C1 segment of cervical spinal cord (tissue), 14 donors: ENCODE results near the gene ZFYVE19.

ENCODE experiments used
- DNase-seq, 14 donors: peaks; one replicate each; lab custom pipeline; 2025; lab: John Stamatoyannopoulos, UW

The ZFYVE19 gene

GRCh38 chr15:40812721-40813425 lies 6.0 kb downstream of the ZFYVE19 start:
- no peak for DNase-seq

- peak in 4 of 14 donors; percentile 4 to 20 (median 6) for DNase-seq
Observed at GRCh38 chr15:40815042-40815698, 8.3 kb downstream of the ZFYVE19 start.

DNA sequence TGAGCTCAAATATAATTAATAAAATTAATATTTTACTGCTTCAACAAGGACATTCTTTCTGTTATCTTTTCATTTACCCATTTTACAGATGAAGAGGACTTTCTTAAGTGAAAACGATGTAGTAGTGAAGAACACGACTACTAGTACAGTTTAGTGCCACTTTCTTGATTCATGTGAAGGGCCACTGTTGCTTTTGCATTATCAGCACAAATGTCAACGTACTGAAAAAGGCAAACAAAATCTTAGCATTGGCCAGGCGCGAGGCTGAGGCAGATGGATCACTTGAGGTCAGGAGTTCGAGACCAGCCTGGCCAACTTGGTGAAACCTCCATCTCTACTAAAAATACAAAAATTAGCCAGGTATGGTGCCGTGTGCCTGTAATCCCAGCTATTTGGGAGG lies 12.2 kb downstream of the ZFYVE19 start:
- DNase-seq, result no peak

- DNase-seq, result no peak
Observed at GRCh38 chr15:40821195-40821594, 14.3 kb downstream of the ZFYVE19 start.

- no peak for DNase-seq
Observed at GRCh38 chr15:40823572-40824343, 16.9 kb downstream of the ZFYVE19 start.

- no peak for DNase-seq
Observed at GRCh38 chr15:40825661-40826422, 19.0 kb downstream of the ZFYVE19 start.

GRCh38 chr15:40826423-40827075 lies 19.7 kb downstream of the ZFYVE19 start:
- no peak for DNase-seq

DNA sequence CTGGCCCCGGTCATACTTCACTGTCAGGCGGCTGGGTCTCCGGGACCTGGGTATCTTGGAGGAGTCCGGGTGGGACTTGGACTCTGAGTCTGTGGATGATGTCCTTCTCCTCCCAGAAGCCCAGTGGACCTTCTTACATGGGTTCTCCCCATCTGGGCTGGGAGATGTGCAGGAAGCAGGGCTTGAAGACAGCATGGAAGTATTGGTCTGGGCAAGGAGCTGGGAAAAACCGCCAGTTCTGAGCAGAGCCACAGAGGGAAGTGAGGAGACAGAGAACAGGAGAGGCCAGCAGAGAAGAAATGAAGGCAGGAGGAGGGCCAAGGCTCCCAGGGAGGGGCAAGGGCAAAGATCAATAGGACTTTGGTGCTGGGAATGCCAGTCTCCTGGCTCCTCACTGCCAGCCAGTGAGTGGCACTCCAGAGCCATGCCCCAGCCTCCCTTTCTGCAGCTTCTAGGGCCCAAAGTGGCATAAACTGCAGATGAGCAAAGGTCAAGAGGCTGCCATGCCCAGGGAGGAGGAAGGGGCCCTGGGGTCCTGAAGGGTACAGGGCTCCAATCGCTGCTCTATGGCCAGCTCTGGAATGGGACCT lies 21.7 kb downstream of the ZFYVE19 start, which contains the start of gene PPP1R14D:
Gene PPP1R14D (minus strand): TSS at position 262 of the 590 bp plus-strand sequence. CDS start 67 bp downstream, at position 195.
- no peak for DNase-seq

- no peak for DNase-seq
Observed at GRCh38 chr15:40829115-40829514, 22.2 kb downstream of the ZFYVE19 start.

GRCh38 chr15:40830884-40831283 lies 24.0 kb downstream of the ZFYVE19 start:
- no peak for DNase-seq

DNA sequence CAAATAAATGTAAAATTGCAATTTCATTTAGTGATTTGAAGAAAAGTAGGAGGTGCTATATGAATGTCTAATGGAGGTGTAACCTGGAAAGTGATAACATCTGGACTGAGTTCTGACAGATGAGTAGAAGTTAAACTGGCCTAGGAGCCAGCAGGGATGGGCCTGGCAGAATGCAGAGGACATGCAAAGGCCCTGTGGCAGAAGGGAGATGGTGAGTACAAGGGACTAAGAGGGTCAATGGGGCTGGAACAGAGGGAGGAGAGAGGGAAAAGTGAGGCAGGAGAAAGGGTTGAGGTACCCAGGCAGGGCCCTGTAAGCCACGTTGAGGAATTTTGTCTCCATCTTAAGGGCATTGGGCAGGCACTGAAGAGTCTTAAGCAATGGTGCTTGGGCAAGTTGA lies 25.0 kb downstream of the ZFYVE19 start:
- DNase-seq, result no peak

GRCh38 chr15:40832903-40833302 lies 26.0 kb downstream of the ZFYVE19 start:
- DNase-seq, result no peak

DNA sequence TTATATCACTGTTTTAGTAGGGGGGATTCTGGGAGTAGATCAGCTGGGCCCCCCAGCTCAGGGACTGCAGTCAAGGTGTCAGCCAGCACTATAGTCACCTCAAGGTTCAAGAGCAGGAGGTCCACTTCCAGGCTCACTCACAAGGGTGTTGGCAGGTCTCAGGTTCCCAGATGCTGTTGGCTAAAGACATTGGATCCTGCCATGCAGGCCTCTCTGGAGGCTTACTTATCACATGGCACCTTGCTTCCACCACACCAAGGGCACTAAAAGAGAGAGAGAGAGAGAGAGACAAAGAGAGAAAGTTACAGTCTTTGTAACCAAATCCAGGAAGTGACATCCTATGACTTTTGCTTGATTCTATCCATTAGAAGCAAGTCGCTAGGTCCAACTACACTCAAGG lies 29.1 kb downstream of the ZFYVE19 start:
- DNase-seq, result no peak

DNA sequence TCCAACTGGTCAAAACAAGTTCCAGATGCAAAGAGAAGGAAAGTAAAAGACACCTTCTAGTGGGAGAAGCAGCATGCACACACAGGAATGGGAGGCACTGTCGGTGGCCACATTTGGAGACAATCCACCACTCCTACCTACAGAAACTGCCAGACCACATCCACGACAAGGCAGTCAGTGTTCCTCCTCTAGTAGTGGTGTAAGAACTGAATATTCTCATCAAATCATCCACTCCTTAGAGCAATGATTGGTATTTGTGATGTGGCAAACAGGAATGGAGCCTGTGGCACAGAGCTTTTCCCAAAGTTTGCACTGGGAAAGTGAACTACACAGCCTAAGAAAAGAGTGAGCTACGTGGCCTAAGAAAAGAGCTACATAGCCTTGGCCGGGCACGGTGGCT lies 31.9 kb downstream of the ZFYVE19 start:
- DNase-seq, result no peak

DNA sequence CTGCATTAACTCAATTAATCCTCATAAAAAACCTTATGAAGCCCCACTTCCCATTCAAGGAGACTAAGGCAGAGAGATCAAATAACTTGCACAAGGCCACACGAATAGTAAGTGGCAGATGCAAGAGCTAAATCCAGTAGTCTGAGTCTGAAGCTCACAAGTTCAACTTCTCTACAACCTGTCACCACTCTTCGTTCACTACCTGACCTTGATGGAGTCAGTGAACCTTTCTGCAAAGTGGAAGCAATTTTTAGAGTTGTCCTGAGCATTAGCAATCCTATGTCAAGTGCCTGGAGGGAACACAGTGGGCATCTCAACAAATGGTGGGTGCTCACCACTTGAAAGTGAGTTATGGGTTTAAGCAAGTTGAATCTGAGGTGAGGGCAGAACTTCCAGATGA lies 34.9 kb downstream of the ZFYVE19 start:
- DNase-seq, result no peak

DNA sequence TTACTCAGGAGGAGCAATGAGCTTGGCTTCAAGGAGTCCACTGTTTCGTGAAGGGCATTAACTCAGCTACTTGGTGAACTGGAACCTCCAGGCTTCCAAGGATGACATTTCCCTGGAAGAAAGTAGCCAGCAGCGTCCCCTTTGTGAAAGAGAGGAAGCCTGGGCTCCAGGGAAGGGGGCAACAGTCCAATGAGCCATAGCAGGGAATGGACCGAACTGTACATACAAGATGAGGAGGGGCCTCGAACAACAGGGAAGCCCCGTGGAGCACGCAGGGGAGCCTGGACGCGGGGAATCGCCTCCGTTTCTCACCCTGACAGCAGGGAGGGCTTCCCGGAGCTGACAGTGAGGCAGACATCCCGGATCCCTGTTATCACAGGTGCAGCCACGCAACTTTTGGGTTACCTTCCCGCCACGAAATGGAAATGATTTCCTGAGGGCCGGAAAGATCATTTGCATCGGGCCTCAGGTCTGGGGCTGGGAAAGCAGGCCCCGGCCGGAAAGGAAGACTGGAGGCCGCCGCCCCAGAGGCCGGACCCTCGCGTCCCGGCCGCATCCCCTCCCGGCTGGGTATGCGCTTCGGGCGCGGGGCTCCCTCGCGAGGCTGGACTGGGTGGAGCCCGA lies 36.5 kb downstream of the ZFYVE19 start:
- no peak for DNase-seq

GRCh38 chr15:40843885-40844695 lies 37.2 kb downstream of the ZFYVE19 start, which contains the start of gene SPINT1:
SPINT1 (plus strand) TSS chr15:40844048; CDS start chr15:40844555, 507 bp downstream.
- peak in 1 of 14 donors; percentile 29 for DNase-seq

DNA sequence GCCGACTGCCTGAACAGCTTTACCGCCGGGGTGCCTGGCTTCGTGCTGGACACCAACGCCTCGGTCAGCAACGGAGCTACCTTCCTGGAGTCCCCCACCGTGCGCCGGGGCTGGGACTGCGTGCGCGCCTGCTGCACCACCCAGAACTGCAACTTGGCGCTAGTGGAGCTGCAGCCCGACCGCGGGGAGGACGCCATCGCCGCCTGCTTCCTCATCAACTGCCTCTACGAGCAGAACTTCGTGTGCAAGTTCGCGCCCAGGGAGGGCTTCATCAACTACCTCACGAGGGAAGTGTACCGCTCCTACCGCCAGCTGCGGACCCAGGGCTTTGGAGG lies 37.8 kb downstream of the ZFYVE19 start:
- no peak for DNase-seq

GRCh38 chr15:40845036-40845435 lies 38.1 kb downstream of the ZFYVE19 start:
- no peak for DNase-seq
